Measurements from ENCODE around the gene NCKAP5L.

Gene NCKAP5L

GRCh38 chr12:49823350-49823749, 4.9 kb downstream of the NCKAP5L start:
- DNase-seq (ENCODE audit: low read depth in 2 of 2) = no peak

GRCh38 chr12:49821373-49822287, 6.6 kb downstream of the NCKAP5L start:
- no peak for DNase-seq (ENCODE audit: low read depth in 2 of 2)

GRCh38 chr12:49819786-49820185, 8.4 kb downstream of the NCKAP5L start:
- no peak for DNase-seq (ENCODE audit: low read depth in 2 of 2)

GRCh38 chr12:49818241-49818895, 9.8 kb downstream of the NCKAP5L start:
- no peak for DNase-seq (ENCODE audit: low read depth in 2 of 2)

- no peak for DNase-seq (ENCODE audit: low read depth in 2 of 2)
Observed at GRCh38 chr12:49813131-49813530, 15.1 kb downstream of the NCKAP5L start.

GRCh38 chr12:49811961-49812401, 16.2 kb downstream of the NCKAP5L start:
- DNase-seq (ENCODE audit: low read depth in 2 of 2) = no peak

GRCh38 chr12:49811136-49811535, 17.1 kb downstream of the NCKAP5L start:
- no peak for DNase-seq (ENCODE audit: low read depth in 2 of 2)

- DNase-seq (ENCODE audit: low read depth in 2 of 2) = no peak
Observed at GRCh38 chr12:49809906-49810389, 18.3 kb downstream of the NCKAP5L start.

GRCh38 chr12:49809381-49809905, 18.8 kb downstream of the NCKAP5L start:
- no peak for DNase-seq (ENCODE audit: low read depth in 2 of 2)

- DNase-seq (ENCODE audit: low read depth in 2 of 2) = no peak
Observed at GRCh38 chr12:49808686-49809380, 19.4 kb downstream of the NCKAP5L start.

- DNase-seq (ENCODE audit: low read depth in 2 of 2) = no peak
Observed at GRCh38 chr12:49807991-49808580, 20.1 kb downstream of the NCKAP5L start.

GRCh38 chr12:49806877-49807276, 21.3 kb downstream of the NCKAP5L start:
- DNase-seq (ENCODE audit: low read depth in 2 of 2) = no peak

GRCh38 chr12:49806321-49806813, 21.8 kb downstream of the NCKAP5L start:
- DNase-seq (ENCODE audit: low read depth in 2 of 2) = no peak

- no peak for DNase-seq (ENCODE audit: low read depth in 2 of 2)
Observed at GRCh38 chr12:49805409-49805808, 22.8 kb downstream of the NCKAP5L start.

GRCh38 chr12:49804821-49805220, 23.4 kb downstream of the NCKAP5L start:
- no peak for DNase-seq (ENCODE audit: low read depth in 2 of 2)

- DNase-seq (ENCODE audit: low read depth in 2 of 2) = no peak
Observed at GRCh38 chr12:49803693-49804450, 24.3 kb downstream of the NCKAP5L start.

GRCh38 chr12:49801141-49802063, 26.8 kb downstream of the NCKAP5L start:
- no peak for DNase-seq (ENCODE audit: low read depth in 2 of 2)

GRCh38 chr12:49800421-49801140, 27.6 kb downstream of the NCKAP5L start:
- no peak for DNase-seq (ENCODE audit: low read depth in 2 of 2)

- DNase-seq (ENCODE audit: low read depth in 2 of 2) = no peak
Observed at GRCh38 chr12:49798934-49799333, 29.3 kb downstream of the NCKAP5L start.

All from activated CD4-positive, alpha-beta T cell treated with anti-CD3 and anti-CD28 coated beads for 24 hours (primary cell).